ENCODE data around the gene SCD5.

Gene SCD5

DNA sequence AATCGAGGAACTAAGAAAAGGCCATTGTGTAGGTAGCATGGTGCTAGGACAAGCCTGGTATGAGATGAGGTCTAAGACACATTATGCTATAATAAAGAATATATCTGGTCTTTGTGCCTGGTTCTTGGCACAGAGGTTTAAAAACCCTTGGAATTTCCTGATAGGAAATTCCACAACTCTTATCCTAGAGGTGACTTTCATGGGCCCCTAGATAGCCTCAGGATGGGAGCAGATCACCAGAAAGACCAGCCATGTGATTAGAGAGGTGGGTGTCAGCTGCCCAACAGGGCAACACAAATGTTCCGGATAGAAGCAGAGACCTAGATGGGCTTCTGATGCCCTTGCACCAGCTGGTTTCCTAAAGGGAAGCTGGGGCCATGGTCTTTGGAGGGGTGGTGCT, 107.2 kb downstream of the SCD5 start:
- DNase-seq (ENCODE audit: low spot score): no peak

- no peak for DNase-seq (ENCODE audit: low spot score)
These were observed 110.4 kb downstream of the SCD5 start for GRCh38 chr4:82688091-82688795.

DNA sequence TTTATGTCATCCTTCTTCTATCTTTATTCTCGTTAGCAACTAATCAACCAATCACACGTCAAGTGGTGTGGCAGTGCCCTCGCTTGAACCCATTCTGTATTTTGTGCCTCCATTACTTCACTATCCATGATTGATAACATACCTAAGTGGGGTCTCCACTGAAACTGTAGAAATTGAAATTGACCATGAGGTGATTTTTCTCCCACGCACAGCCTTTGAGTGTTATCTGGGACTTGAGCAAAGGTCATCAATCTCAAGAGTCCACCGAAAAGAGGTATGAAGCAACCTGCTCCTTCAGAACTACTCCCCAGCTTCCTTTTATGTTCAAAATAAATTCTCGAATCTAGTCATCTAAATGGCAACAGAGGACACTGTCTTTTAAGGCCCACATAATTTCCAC, 111.1 kb downstream of the SCD5 start:
- no peak for DNase-seq (ENCODE audit: low spot score)

DNA sequence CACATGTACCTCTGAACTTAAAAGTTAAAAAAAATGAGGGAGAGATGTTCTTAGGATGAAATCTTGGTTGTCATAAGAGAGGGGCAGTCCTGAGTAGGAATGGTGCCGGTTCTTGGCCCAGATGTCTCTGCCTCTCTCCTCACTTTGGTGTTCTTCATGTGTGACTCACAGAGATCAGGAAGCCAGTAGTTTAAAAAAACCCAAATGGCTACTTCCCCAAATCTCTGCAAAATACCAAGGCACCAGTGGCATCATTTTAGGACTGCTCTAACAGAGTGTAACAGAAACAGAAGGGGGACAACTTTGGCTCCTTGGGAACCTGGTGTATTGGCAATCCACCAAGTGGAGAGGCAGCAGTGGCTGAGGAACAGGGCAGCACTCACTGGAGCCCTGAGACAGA, 116.8 kb downstream of the SCD5 start:
- no peak for DNase-seq (ENCODE audit: low spot score)

DNA sequence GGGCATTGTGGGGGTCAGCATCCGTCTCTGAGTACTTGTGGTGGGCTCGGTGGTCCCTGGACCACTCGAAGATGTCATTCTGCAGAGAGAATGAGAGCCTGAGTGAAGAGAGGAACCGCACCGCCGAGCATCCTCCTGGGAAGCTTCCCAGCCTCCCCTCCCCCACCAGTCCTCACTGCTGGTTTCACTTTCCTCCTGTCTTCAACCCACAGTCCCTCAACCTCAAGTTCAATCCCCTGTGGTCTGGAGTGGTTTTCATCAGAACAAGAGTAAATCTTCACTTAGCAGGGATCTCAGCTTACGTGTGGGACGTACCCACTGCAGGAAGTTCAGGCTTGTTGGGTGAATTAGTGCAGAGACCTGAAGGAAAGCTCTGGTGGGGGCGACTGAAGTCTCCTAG, 117.8 kb downstream of the SCD5 start:
- DNase-seq (ENCODE audit: low spot score): no peak

GRCh38 chr4:82679531-82679930, 119.1 kb downstream of the SCD5 start:
- no peak for DNase-seq (ENCODE audit: low spot score)

GRCh38 chr4:82678051-82678450, 120.5 kb downstream of the SCD5 start:
- DNase-seq (ENCODE audit: low spot score): no peak

DNA sequence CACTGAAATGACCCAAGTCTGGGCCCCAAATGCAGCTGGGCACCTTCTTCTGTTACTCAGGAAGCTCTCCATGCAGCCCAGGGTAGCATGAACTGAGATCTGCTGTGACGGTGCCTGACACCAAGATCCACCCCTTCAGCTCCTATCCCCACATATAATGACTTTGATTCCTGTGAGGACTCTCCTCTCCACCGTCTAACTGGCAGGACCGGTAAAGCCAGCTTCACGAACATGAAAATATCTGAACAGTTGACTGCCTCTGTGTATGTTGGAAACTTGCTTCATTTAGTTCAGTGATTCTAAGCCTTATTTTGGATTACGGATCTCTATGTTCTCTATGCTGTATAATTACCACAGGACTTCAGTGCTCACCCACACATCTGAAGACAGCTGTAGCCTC, 121.3 kb downstream of the SCD5 start:
- no peak for DNase-seq (ENCODE audit: low spot score)

- no peak for DNase-seq (ENCODE audit: low spot score)
These were observed 130.7 kb downstream of the SCD5 start for GRCh38 chr4:82667761-82668480.

DNA sequence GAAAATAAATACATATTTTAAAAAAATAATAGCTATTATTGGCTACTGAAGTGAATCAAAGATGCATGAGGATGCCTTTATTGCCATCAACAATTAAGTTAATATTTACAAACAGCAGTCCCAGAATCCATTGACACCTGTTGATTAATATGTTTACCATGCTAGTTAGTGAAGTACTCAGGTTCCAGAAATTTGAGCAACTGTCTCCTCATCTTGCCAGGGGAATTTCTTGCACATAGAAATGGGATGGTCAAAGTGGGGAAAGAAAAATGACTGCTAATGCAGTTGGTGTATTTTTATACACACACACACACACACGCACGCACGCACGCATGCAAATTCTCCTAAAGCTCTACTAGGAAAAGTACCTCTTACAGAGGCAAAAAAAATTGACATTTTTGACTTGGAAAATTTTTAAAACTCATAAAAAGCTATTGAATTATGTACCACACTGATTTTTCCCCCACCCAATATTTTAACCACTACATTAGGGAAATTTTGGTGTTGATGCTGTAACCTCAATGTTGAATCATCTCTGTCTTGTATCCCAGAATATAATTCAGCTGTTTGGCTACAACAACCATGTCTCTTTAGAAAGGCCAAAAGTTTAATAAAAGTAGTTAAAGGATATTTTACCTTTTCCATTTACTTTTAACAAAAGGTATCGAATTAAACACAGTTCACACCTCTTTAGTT, 131.5 kb downstream of the SCD5 start:
- DNase-seq (ENCODE audit: low spot score): no peak

DNA sequence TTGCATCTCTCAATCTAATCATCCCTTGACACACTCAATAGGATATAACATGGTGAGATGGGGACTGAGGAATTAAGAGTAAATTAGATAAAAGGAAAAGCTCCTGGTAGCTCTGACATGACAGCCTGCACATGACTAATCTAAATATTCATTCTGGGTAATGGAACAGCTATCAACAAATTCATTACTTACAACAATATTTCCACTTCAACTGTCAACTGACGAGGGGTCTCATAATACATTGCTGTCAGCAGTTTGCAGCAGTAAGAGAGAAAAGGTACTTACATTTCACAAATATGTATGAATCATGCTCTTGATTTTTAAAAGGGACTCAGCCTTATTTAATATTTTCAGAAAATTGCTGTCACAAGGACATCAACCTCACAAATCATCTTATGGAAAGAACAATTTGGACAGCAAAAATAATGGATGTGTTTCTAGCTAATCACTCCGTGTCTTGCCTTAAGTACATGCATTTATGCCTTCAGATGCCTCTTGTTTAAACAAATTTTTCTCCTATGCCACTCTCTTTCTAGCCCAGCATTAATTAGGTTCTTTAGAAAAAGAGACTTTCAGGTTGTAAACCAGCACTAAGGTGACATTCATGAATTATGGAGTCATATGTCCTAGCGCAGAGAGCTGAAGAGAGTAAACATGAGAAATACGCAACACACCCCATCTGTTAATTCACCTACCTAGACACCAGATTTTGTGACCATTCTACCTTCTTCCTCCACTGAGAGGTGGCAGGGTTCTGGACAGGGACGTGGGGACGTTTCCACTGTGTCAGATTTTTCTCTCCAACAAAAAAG, 137.2 kb downstream of the SCD5 start:
- no peak for DNase-seq (ENCODE audit: low spot score)

- DNase-seq (ENCODE audit: low spot score): no peak
These were observed 146.5 kb downstream of the SCD5 start for GRCh38 chr4:82652062-82652461.

DNA sequence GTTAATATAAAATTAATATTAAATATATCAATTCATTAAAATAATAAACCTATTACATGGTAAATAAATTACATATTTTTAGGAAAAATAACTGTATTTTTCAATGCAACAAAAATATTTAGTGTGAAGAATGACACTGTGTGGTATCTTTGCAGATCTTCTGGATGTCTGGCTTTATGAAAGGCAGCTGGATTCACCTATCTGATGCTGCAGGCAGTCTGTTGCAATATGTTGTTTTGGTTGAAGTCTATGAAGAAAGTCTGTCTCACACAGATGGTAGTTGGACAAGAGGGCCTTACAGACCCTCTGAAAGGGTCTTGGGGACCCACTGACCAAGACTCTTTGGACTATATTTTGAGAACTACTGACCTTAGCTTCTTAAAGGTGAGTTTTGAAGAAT, 147.7 kb downstream of the SCD5 start:
- DNase-seq (ENCODE audit: low spot score): no peak

DNA sequence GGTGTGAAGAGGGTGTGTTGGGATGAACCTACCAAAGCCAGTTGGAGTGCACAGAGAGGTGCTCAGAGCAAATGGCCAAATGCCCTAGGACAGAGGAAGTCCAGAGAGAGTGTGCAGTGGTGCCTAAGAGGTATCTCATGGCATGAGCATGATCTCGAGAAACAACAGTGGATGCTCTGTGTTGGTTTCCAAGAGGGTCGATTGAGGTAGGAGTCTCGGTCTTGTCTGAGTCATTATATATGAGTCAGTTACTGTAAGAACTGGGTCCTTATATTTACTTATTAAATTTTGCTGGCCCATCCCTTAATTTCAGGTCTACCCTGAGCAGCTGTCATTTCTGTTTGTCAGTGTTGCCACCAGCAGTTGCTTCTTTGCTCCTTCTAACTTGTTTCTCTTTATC, 150.2 kb downstream of the SCD5 start:
- DNase-seq (ENCODE audit: low spot score): no peak

- no peak for DNase-seq (ENCODE audit: low spot score)
These were observed 152.5 kb downstream of the SCD5 start for GRCh38 chr4:82645936-82646565.

DNA sequence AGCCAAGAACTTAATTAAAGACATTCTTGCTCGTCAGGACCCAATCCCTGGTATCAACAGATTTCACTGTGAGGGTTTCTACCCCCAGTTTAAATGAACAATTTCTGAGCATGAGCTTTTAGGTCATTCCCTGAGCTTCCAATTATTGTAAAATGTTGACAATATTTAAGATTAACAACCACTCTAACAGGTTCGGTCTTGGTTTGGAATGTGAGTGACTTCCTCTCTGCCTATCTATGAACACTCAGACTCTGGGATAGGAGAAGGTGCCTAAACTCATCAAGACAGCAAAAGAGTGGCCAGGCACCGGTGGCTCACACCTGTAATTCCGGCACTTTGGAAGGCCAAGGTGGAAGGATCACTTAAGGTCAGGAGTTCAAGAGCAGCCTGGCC, 153.9 kb downstream of the SCD5 start:
- no peak for DNase-seq (ENCODE audit: low spot score)

- DNase-seq (ENCODE audit: low spot score): no peak
These were observed 154.4 kb downstream of the SCD5 start for GRCh38 chr4:82643994-82644733.

DNA sequence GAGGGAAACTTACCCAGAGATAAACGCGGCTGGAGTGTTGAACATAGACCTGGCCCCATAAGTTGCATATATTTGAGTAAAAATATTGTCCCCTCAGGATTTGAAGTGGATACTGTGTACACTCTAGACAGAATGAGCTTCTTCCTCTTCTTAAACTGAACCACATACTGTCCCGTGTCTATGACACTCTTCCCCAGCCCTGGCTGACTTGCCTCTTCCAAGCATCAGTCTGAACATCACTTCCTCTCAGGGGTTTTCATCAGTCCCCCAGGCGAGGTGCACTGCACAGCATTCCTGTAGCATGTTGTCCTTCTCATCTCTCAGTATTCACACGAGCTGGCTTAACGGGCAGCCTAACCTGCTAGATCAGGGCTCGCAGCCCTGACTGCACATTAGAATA, 156.3 kb downstream of the SCD5 start:
- DNase-seq (ENCODE audit: low spot score): no peak

- no peak for DNase-seq (ENCODE audit: low spot score)
These were observed 158.1 kb downstream of the SCD5 start for GRCh38 chr4:82640540-82640939.

GRCh38 chr4:82639971-82640370, 158.6 kb downstream of the SCD5 start:
- DNase-seq (ENCODE audit: low spot score): no peak

- no peak for DNase-seq (ENCODE audit: low spot score)
These were observed 160.1 kb downstream of the SCD5 start for GRCh38 chr4:82638479-82638878.
